Activated CD4-positive, alpha-beta T cell treated with anti-CD3 and anti-CD28 coated beads, Interleukin-2, amount 50 U/mL, for 1 hour (primary cell): ENCODE measurements around the gene BTG2.
"Not testable (repeated sequence)": the region's sequence is repeated elsewhere in the genome, so short reads cannot be mapped to it uniquely, and the experiment has no call there.

Experiments used
- DNase-seq: peaks from one replicate; pipeline ENCODE4 v3.0.0-alpha.2; 2020

BTG2 gene

GRCh38 chr1:203304919-203305808, at the start of gene BTG2:
TSS of gene BTG2 (plus strand) at chr1:203305519. CDS start at chr1:203305607, 88 bp downstream.
- DNase-seq: peak; percentile 92

DNA sequence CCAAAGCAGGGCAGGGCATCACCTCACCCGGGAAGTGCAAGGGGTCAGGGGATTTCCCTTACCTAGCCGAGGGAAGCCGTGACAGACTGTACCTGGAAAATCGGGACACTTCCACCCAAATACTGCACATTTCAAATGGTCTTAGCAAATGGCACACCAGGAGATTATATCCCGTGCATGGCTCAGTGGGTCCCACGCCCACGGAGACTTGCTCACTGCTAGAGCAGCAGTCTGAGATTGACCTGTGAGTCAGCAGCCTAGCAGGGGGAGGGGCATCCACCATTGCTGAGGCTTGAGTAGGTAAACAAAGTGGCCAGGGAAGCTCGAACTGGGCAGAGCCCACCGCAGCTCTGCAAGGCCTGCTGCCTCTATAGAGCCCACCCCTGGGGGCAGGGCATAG, 48.7 kb upstream of the BTG2 start:
- not testable (repeated sequence) for DNase-seq

DNA sequence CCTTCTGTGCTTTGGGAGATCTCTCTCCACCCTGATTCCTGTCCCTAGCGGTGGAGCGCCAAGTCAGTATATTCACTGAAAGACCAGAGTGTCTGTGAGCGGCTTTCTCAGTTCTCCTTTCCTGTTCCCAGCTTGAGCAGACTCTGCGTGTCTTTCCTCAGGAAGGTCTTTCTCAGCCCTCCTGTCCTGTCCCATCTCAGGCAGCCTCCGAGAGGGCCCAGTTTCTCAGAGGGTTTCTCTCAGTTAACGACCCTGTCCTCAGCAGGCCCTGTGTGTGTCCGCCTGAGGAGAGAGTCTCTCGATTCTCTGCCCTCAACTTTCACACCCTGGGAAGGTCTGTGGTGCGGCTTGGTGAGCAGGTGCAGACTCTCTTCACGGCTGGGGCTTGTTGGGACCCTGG, 41.8 kb upstream of the BTG2 start:
- no peak for DNase-seq

GRCh38 chr1:203264052-203264501, 41.2 kb upstream of the BTG2 start:
- DNase-seq: no peak

- DNase-seq: no peak
These were observed 39.8 kb upstream of the BTG2 start for GRCh38 chr1:203265541-203265940.

DNA sequence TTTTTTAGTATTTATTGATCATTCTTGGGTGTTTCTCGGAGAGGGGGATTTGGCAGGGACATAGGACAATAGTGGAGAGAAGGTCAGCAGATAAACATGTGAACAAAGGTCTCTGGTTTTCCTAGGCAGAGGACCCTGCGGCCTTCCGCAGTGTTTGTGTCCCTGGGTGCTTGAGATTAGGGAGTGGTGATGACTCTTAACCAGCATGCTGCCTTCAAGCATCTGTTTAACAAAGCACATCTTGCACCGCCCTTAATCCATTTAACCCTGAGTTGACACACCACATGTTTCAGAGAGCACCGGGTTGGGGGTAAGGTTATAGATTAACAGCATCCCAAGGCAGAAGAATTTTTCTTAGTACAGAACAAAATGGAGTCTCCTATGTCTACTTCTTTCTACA, 39.2 kb upstream of the BTG2 start:
- DNase-seq: not testable (repeated sequence)

DNA sequence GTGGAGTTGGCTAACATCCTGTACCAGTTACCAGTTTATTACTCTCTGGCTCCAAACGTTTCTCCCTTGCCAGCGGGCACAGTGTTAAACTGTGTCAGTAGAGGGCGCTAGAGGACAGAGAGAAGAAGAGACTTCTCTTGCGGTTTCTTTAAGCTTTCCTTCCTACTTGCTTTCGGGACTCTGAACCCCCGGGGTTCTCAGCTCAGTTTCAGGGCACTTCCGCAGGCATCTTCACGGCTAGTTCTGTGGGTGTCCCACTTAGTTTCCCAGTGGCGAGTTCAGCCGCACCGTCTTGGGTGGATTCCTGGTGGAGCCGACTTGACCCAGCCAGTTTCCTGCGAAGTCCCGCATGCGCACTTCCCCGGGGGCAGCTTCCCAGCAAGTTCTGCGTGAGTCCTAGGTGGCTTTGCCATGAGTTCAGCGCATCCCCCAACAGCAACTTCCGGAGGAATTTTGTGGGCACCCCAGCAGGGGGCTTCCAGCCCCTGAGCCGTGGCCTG, 37.9 kb upstream of the BTG2 start:
- peak; percentile 74 for DNase-seq

DNA sequence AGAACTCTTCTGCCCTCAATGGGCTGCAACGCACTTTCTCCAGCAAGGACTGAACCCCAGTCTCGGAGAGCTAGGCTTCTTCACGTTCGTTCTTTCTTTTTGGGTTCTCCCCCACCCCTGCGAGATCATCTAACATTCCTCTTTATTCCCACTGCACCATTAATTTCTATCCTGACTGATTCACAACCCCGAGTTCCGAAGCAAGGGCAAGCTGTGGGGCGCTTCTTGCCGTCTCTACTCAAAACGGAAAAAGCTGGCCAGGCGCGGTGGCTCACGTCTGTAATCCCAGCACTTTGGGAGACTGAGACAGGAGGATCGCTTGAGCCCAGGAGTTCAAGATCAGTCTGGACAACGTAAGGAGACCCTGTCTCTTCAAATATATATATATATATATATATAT, 37.4 kb upstream of the BTG2 start:
- no peak for DNase-seq

DNA sequence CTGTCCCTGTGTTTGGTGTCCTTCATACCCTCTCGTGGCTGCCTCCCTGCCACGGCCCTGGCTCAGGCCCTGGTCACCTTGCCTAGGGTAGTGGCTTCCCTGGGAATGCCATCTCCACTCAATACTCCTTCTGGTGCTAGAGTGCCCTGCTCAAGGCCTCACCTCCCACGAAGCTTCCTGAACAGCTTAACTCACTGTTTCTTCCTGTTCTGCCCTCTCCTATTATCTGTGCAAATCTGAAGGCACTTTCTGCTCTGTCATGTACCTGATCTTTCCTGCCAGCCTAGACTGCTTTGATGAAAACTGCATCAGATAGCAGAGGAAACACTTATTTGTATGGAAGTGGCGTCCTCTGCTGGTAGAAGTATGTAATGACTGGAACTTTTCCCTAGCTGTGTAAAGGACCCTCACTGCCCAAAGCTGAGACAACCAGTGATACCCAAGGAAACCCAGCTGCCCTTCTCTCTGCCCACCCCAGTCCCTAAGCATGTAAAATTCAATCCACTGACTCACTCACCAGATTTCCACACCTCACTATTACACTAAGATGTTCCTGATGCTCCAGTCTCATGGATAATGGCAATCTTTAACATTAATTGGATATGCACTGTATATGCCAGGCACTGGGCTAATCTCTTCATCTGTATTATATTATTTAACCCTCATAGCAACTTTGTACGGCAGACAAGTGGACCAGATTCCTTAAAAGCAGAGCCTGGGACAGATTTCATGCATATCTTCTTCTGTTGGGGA, 36.2 kb upstream of the BTG2 start:
- DNase-seq: no peak

- DNase-seq: no peak
These were observed 35.7 kb upstream of the BTG2 start for GRCh38 chr1:203269654-203270020.

DNA sequence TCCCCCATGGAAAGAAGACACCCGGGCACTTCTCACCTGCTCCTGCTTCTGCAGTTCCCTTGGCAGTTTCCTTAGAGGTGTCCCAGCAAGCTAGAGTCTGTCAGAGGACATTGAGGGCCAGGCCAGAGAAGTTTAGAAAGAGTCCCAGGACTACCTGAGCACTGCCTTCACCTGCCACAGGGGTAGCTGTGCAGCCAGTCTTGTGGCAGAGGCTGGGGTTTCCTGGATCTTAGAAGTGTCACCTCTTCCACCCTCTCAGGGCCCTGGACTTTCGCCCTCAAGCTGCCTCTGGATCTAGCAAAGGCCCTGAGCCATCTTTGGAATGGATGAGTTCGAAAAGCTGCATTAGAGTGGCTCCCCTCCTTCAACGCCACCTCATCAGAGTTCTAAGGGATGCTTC, 34.9 kb upstream of the BTG2 start:
- no peak for DNase-seq

- DNase-seq: peak; percentile 65
These were observed 34.1 kb upstream of the BTG2 start for GRCh38 chr1:203271018-203271743.

- no peak for DNase-seq
These were observed 33.2 kb upstream of the BTG2 start for GRCh38 chr1:203271962-203272632.

- no peak for DNase-seq
These were observed 32.6 kb upstream of the BTG2 start for GRCh38 chr1:203272633-203273205.

DNA sequence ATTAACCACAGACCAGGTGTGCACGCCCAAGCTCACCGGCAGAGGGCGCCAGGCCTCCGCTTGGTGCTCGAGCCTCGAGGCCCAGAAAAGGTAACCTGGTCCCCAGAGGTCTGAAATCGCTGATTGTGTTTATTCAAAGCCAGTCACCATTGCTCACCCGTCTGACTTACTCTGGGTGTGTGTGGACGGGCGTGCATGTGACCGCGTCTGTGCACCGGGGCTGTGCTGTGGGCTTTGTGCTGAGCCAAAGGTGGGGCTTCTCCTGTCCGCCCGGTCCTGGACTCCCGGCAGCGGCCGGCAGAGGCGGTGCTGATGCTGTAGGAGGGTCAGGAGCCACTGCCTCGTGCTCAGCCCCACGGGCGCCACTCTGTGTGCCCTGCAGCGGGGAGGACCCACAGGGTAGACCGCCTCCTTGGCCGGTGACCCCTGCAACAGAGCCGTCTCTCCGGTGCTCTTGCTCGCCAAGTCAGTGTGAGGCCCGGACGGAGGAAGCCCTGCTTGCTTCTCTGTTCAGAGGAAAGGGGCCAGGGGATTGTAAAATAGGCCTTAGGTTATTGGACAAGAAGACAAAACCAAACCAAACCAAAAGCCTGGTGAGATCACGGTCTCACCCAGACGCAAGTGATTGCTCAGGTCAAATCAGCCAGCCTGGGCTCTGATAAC, 32.0 kb upstream of the BTG2 start:
- peak; percentile 93 for DNase-seq

- DNase-seq: no peak
These were observed 31.3 kb upstream of the BTG2 start for GRCh38 chr1:203273869-203274602.

DNA sequence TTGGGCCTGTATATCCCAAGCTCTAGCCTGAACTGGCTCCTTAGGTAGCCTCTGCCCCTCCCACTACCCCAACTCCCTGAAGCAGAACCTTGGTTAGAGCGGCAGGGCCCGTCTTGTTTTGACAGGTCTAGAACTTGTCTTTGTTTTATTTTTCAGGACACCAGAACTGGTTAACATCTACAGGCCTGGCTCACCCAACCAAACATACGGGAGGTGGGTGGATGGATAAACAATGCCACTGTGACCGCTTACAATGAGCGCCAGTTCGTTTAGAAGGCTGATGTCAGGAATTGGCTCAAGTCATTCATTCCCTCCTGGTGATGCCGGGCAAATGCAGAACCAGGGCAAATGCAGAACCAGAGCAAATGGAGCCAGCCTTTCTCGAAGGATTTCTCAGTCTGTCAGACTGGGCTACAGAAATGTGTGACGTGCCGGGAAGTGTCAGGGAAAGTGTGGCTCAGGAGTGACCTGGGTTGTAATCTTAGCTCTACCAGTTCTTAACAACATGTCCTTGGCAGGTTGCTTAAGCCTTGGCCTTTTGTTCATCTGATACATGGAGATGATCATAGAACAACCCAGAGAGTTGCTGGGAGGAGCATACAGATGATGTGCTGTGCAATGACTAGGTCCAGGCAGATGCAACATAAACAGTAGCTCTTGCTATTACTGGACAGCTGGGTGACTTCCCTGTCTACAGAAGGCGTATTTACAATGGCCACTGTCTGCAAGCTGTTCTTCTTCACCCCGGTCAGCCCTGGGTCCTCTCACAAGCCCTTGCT, 30.5 kb upstream of the BTG2 start:
- DNase-seq: no peak

GRCh38 chr1:203275656-203276272, 29.6 kb upstream of the BTG2 start:
- no peak for DNase-seq

- no peak for DNase-seq
These were observed 28.9 kb upstream of the BTG2 start for GRCh38 chr1:203276408-203276807.
